Medulla oblongata (tissue), 1 donor: ENCODE data around the gene SNX32.
A peak's percentile ranks its signal among the peaks of the same experiment; 100 is the strongest.

ENCODE experiments used
- DNase-seq: peaks from one replicate; pipeline ENCODE4 v3.0.0-alpha.2; 2015; ENCODE audit errors: extremely low spot score

Gene SNX32

DNA sequence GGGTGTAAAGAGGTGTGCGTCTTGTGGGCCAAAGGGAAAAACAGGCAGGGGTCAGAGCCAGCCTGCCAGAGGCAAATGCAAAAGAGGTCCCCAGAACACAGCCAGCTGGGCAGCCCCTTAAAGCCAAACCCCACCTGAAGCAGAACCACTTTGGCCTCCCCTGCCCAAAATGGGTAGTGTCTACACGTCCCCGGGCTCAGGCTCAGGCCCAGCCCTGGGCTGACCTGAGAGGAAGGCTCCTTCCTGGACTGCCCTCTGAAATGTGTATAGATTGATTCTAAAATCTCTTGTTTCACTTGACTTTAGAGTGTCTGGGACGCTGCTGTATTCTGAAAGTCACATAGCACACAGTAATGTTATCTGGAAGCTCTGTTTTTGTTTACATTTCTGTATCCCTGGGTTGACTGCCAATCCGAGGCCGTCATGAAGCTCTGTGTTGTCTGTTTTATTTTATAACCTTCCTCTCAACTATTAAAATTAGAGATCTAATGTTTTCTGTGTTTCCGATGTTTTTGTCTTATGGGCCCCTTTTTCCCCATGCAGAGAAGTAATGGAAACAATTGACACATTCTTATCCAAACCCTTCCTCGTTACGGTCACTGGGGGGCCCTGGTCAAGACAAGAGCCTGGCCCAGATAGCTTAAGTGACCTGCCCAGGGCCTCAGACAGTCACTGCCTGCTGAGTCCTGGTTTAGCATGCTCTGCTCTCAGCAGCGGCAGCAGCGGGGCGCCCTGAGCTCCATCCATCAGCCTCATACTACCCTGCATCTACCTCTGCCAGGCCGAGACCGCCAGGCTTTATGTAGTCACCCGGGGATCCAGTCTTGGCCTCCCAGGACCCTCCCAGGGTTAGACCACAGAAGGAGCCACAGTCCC is 36.8 kb upstream of the SNX32 start:
- DNase-seq: no peak

DNA sequence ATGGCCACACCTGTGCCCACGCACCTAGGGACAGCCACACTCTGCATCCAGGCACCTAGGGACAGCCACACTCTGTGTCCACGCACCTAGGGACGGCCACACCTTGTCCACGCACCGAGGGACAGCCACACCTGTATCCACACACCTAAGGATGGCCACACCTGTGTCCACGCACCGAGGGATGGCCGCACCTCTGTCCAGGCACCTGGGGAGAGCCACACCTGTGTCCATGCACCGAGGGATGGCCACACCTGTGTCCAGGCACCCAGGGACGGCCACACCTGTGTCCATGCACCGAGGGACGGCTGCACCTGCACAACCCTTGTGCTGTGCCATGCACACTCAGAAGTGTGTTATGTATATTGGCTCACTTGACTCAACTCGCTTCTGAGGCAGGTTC is 36.1 kb upstream of the SNX32 start:
- no peak for DNase-seq

DNA sequence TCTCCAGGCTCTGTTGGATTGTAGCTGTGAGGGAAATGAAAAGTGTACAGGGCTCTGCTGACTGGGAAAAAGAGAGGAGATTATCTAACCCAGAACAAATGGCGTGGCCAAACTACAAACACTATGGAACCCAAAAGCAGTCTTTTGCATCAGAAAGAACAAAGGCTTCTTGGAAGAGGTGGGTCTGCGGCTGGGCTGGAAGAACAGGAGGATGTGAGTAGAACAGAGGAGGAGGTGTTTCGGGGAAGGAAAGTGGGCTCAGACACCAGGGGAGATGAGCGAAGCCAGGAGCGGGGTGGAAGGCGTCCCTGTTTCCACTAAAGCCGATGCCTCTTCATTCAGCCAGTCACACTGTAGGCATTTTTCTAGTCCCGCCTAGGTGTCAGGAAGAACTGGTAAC is 34.9 kb upstream of the SNX32 start:
- no peak for DNase-seq

DNA sequence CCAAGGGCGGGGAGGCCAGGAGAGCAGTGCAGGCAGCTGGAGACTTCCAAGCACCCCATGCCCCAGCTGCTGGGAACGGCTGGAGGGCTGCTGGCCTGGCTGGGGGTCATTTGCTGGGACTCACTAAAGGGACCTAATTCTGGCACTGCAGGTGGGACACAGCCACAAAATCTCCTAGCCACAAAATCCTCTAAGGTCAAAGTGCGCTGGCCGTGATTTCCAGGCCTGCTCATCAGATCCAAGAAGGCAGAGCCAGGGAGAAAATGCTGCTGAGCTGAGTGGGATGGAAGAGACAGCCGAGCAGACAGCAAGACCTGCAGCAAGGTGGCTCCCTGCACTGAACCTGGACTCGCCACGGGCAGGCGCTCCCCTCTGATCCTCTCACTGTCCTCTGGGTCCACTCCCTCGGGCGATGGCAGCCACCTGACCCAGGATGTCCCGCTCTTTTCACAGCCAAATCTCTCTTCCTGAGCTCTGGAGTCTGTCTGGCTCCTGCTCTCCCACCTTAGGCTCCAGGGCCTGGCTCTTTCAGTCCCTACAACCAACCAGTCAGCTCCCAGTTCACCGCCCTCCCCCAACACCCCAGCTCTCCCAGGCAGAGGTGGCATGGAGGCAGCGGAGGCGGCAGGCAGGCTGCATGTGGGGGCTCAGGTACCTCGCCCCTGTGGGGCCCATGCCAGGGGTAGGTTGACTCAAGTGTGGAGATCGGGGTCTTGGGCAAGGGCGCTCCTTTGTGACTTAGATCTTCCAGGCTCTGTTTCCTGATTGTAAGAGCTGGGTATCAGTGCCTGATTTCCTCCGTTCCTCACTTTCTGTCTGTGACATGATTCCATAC is 32.4 kb upstream of the SNX32 start:
- DNase-seq: no peak

DNA sequence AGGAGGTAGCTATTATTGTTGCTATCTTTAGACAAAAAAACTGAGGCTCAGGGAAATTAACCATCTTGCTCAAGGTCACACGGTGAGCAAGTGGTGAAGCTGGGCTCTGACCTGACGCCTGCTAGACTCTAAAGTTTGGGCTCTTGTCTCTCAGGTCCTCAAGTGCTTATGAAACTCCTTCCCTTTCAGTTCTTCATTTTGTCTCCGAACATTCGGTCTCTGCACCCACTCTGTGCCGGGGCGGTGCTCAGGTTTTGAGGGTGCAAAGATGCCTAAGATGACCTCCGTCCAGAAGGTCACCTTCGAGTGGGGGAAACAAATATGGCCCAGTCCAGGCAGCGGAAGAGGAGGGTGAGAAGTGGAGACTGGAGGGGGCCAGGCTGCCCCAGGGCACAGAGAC is 30.9 kb upstream of the SNX32 start:
- DNase-seq: no peak

DNA sequence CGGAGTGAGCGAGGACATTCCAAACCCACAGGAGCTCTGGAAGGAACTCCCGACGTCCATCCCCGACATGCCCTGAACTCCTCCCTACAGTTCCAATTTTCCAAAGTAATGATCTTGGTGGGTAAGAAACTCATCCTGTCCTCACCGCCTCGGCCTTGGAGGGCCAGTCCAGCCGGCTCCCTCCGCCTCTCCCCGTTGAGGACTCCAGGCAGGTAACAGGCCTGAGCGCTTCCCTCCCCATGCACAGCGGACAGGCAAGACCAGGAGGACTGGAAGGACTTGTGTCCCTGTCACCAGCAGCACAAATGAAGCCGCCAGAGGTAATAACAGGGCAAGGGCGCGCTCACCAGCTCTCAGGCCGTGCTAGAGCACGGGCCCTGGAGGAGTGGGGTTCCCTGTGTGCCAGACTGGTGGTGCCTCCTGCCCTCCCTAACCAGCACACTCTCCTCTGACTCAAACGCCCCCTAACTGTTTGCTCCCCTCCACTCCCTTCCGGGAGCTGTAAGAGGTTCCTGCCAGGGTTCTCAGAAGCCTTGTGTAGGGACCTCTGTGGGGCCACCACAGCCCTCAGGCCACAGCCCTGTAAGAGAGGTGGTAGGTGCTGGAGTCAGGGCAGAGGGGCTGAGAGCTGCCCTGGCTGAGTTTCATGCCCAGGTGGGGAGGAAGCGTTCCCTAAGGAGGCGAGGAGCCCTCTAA is 29.8 kb upstream of the SNX32 start:
- DNase-seq: no peak

DNA sequence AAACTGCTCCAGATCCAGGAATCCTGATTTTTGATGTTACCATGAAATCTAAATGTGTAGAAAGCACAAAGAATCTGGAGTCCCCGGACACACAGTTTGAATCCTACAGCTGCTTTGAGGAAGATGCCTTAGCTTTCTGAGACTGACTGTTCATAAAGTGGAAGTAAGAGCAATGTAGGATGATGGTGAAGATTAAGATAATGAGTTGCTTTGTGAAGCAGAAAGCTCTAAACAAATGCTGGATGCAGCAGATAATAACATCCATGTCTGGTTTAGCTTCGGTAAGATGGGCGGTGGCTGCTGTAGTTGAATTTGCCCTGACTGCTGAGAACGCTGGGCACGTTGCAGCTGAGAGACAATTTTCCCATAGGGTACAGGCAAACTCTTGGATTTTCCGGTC is 26.8 kb upstream of the SNX32 start:
- no peak for DNase-seq

DNA sequence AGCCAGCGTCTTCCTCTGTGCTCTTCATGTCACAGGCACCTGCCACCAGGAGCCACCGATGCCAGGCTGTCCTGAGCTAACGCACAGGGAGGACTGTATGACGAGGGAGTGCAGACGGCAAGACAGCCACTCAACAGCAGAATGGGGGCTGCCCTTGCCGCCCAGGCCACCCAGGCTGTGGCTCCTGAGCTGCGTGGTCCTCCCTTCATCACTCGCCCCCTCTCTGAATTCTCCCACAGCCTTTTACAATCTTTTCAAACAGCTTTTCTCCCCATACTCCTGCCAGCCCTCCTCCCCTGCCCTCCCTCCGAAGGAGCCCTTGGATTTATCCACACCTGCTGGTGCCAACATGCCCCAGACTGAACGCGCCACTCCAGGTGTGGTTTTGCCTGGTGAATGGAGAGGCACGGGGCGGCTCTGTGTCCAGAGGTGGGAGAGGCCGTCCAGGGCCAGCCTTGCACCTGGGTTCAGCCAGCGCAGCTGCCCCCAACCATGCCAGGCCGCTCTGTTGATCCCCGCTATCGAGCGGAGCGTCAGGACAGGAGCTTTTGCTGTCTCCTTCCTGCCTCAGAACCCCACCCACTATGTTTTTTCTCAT is 24.9 kb upstream of the SNX32 start:
- no peak for DNase-seq

DNA sequence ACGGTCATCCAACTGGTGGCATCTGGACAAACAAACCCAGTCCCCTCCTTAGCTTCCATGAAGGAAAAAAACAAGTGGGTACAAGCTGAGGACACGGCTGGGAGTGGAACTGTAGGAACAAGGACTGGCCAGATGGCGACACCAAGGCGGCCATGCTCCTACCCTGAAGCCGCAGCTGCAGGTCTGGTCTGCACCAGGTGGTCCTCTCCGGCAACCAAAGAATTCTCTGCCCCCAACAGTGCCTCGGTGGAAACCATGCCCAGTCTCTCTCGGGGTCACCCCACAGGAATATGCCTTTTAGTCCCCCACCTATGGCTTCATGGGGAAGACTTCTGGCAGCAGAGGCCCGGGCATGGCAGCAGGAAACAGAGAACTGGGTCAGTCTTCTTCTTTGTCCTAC is 24.3 kb upstream of the SNX32 start:
- no peak for DNase-seq

DNA sequence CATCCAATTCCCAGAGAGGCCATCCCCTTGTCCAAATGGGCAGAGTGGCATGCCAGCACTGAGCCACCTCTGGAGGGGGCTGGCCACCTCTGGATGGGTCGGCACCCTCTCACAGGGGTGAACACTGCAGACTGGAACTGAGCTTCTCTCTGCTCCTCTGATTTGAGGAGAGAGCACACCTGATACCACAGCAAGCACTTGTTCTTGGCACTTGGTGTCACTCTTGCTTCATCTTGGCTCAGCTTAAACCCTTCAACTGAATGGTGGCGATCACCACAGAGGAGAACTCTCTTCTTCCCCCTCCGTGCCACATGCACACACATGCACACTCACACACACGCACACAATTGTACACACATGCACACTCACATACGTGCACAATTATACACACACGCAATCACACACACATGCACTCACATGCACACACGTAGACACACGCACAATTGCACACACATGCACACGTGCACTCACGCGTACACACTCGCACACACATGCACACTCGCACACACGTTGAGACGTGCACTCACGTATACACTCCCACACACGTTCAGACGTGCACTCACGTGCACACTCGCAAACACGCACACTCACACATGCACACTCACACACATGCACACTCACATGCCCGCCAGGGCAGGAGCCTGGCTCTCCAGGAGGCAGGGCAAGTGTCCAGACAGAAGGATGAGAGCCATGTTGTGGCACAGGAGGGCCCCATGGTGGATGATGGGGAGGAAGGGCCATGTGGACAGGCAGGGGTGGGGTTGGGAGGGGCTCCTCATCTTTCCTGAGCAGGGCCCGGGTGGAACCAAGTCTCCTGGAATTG is 23.5 kb upstream of the SNX32 start:
- no peak for DNase-seq

DNA sequence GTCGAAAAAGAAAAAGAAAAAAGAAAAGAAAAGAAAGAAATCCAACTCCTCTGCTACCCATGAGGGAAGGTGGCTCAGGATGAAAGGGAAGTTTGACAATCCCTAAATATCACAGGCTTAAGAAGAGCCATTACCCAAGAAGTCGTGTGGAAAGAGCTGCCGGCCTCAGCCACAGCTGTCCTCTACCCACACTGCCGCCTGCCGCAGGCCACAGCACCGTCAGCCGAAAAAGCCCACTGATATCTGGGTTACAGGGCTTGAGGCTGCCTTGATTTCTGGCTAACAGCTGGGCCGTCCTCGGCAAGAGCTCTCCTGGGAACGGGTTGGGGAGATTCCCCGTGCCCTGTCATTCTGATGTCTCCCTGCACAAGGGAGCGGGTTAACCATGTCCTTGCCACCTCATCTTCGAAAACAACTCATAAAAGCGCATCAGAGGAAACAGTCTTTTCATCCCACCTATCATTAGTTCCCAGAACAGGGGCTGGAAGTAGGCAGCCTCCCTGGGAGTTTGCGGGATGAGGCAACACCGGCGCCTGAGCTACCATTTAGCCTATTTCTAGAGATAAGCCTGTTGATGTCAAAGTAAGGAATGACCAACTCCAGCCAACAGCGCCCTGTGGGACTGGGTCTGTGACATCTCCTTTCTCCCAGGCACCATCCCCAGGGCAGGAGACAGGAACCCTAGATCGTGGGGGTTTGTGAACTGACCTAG is 21.8 kb upstream of the SNX32 start:
- no peak for DNase-seq

DNA sequence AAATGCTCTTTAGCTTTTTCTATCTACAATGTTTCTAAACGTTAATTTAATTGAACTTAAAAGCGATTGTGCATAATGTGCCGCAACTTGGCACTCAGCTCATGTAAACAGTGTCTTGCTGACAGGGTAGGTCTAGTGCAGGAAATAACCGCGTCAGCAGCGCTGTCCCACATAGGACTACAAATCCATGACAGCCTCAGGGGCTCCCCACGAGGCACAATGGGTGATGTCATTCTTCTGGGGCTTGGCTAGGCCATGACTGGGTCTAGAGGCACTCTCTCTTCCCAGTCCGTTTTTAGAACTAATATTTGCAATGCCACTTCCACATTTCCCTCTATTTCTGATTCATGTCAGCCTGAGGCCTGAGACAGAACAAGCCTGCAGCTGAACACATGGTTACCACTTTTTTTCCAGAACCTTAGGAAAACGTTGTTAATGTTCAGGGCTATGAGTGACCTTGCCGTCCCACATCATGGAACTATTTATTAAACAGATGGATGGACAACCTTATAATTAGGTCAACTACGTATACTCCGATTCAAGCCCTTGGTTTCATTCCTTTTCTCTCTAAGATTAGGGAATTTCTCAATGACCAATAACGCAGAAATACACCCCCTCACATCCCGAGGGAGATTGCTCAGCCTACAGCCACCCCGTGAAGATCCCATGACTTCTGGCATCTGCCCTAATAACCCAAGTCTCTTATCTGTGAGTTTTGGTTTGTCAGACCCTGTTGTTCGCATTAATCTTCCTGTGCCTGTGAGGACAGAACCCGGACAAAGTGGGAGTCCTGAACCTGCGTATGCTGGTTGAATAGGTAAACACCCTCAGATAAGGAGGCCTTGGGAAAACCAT is 19.4 kb upstream of the SNX32 start:
- peak; percentile 56 for DNase-seq

DNA sequence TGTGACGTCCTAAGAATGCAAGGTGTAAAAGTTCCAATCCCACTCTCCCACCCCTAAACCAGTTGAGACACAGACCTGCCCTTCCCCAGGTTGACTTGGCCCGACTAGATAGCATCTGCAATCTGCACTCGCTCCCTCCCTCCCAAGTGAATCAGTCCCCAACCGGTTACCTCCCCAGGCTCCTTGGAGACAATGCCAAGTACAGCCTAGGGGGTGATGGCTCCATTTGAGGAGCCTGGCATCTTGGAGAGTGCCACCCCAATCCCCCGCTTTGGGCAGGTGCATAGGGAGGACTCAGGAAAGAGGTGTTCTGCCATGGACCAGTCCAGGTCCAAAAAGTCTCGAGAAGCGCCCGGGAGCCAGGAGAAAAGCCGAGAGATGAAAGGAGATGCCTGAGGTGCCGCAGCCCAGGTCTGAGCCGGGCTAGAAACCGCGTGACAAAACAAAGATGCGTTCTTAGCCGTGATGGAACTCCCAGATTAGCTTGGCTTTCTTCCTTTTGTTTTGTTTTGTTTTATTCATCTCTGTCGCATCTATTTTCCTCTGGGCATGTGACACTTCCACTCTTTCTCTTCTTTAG is 18.7 kb upstream of the SNX32 start:
- DNase-seq: no peak

DNA sequence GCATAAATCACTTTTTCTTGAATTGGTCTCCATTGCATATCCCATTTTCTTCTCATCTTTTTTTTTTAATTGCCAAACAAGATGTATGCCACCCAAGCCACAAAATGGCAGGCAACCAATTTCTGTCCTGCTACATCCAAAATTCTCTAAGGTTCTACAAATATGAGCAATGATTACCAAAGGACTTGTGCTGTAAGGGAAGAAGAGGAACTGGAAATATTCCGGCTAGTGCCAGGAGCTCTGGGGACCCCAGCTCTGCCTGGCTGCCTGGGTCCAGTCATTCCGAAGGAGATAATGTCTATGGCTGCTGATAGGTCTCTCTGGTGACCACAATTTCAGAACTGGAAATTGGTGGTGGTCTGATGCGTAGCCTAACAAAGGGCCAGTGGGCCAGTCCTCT is 17.1 kb upstream of the SNX32 start:
- DNase-seq: no peak

DNA sequence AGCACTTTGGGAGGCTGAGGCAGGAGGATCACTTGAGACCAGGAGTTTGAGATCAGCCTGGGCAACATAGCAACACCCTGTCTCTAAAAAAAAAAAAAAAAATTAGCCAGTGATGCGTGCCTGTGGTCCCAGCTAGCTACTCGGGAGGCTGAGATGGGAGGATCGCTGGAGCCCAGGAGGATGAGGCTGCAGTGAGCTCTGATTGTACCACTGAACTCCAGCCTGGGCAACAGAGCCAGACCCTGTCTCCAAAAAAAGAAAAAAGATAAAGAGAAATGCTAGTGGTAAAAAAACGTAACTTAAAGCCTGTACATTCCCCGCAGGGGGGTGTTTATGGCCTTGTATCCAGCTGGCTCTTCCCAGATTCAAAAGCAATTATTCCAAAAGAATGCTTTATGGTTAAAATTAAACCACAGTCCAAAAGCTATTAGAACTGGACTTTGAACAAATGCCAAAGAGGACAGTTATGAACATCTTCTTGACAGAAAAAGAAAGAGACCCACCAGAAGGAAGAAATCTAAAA is 16.4 kb upstream of the SNX32 start:
- DNase-seq: no peak

DNA sequence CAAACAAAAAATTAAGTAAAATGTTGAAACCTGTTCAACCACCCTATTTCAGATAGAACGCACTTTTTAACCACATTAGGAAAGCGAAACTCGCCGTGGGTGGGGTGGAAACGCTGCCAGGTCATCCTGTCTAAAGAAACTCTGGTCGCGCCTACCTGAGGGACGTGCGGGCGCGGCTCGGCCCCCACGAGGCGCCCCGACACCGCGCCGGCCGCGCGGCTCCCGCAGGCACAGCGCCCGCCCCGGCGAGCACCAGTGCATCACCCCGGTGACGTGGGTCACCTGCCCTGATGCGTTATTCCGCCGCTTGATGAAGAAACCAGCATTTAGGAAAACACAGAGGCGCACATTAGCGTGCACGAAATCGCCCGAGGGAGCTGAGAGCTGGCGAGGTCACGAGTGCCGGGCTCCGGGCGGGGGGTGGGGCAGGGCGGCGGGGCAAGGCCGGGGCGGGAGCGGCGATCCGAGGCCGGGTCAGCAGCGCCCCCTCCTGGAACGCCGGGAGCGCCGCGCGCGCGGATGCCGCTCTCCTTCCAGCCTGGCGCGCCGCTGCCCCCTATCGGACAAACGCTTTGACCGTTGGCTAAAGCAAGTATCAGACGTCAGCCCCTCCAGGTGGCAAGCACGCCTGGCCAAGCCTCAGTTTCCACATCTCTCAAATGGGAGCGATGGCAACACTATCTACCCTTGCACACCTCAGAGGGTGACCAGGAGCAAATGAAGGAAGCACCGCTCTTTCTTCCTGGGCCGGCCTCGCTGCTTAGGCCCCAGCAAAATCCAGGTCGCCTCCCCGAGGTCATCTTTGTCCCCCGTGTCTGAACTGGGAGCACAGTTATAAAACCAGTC is 15.7 kb upstream of the SNX32 start:
- DNase-seq: peak; percentile 95

DNA sequence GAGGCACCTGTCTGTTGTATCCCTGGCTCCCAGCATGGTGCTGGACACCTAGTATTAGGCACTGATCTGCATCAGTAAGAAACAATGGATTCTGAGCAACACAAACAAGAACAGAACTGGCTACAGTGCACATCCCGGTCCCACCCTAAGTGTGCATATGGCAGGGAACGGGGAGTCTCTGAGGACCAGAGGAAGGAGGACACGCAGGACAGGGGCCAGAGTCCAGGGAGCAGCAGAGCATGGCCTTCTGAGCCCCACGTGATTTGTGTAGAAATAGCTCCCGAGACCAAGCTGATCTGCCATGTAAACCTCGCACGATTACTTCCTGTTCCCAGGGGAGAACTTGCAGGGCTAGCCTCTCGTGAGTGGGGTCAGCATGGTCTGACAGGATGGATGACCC is 12.7 kb upstream of the SNX32 start:
- DNase-seq: no peak
